ENCODE data around the gene SERPING1.

SERPING1 gene

DNA sequence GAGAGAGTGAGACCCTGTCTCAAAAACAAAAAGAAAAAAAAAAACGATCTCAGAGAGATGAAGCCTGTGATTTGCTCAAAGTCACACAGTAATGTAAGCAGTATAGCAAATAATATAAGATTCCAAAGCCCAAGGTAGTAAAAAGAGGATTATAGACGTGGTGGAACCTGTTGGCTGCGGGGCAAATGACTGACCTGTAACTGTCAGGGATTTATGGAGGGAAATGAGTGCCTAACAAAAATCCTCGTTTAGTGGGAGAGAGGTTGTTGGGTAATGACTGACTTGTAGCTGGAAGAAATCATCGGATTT lies 59.4 kb downstream of the SERPING1 start:
- DNase-seq, result no peak

GRCh38 chr11:57657194-57658022 lies 59.9 kb downstream of the SERPING1 start, which contains the start of gene CLP1:
CLP1 (plus strand) TSS chr11:57657762; CDS start chr11:57659477, 1,715 bp downstream.
- peak; percentile 98 for DNase-seq

- no peak for DNase-seq
Observed at GRCh38 chr11:57658023-57658361, 60.5 kb downstream of the SERPING1 start.

DNA sequence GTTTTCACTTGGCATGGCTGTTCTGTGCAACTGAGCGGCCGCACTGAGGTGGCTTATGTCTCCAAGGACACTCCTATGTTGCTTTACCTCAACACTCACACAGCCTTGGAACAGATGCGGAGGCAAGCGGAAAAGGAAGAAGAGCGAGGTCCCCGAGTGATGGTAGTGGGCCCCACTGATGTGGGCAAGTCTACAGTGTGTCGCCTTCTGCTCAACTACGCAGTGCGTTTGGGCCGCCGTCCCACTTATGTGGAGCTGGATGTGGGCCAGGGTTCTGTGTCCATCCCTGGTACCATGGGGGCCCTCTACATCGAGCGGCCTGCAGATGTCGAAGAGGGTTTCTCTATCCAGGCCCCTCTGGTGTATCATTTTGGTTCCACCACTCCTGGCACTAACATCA lies 62.2 kb downstream of the SERPING1 start:
- DNase-seq, result no peak

GRCh38 chr11:57662893-57663292 lies 65.4 kb downstream of the SERPING1 start:
- no peak for DNase-seq

DNA sequence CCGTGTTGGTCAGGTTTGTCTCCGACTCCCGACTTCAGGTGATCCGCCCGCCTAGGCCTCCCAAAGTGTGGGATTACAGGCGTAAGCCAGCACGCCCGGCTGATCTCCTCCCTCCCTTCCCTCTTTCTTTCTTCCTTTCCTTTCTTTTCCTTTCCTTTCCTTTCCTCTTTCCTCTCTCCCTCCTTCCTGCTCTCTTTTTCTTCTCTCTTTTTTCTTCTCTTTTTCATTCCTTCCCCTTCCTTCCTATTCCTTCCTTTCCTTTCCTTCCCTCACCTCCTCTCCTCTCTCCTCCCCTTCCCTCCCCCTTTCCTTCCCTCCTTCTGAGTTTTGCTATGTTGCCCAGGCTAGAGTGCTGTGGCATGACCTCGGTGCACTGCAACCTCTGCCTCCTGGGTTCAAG lies 66.5 kb downstream of the SERPING1 start:
- DNase-seq, result no peak

Data from central memory CD4-positive, alpha-beta T cell (primary cell).